Central memory CD4-positive, alpha-beta T cell (primary cell): ENCODE results near the gene UNKL.
"Not testable (repeated sequence)": the region's sequence is repeated elsewhere in the genome, so short reads cannot be mapped to it uniquely, and the experiment has no call there.

Experiments
- DNase-seq: peaks from one replicate; pipeline ENCODE4 v3.0.0; 2022

Gene UNKL

DNA sequence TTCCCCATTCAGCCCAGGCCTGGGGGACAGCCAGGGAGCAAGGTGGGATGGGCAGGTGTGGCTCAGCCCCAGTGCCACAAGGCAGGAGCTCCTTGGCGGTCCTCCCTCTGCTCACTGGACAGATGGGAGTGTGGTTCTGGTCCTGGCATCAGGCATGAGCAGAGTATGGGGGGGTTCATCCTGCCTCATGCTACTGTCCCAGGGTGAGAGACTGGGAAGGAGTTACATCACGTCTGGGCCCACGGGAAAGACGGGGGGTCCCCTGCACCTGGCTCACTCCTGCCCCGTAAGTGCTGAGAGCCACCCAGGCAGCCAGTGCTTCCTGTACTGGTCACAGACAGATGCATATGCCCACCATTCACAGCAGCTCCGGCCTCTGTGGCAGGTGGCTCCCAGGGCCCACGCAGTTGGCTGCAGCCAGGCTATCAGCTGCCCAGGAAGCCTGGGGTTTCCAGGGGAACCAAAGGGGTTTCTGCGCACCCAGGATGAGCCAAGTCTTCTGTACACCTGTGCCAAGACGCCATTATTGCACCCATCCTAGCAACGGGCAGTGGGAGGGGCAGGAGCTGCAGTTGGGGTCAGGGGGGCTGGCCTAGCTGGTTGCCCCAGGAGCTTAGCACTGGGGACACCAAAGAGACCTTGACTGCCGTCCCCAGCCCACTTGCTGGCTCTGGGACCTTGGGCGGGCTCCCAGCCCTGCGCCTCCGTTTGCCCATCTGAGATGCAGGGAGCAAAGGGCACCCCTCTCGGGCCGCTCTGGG, 79.1 kb downstream of the UNKL start:
- DNase-seq: no peak

DNA sequence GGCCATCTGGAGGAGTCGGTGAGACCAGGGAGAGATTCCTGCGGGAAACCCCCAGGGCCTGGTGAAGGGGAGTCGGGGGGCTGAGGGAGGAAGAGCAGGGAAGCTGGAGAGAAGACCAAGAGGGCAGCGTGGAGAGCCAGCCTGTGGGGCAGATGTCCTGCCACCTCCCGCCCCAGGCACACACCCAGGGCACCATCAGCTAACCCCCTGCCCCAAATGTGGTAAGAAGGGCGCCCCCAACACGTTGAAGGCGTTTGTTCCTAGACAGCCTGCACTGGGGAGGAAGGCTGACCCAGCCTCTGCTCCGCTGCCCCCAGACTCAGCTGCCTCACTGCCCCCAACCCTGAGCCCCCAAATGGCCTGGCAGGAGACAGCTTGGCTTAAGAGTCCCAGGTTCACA, 79.8 kb downstream of the UNKL start:
- no peak for DNase-seq

DNA sequence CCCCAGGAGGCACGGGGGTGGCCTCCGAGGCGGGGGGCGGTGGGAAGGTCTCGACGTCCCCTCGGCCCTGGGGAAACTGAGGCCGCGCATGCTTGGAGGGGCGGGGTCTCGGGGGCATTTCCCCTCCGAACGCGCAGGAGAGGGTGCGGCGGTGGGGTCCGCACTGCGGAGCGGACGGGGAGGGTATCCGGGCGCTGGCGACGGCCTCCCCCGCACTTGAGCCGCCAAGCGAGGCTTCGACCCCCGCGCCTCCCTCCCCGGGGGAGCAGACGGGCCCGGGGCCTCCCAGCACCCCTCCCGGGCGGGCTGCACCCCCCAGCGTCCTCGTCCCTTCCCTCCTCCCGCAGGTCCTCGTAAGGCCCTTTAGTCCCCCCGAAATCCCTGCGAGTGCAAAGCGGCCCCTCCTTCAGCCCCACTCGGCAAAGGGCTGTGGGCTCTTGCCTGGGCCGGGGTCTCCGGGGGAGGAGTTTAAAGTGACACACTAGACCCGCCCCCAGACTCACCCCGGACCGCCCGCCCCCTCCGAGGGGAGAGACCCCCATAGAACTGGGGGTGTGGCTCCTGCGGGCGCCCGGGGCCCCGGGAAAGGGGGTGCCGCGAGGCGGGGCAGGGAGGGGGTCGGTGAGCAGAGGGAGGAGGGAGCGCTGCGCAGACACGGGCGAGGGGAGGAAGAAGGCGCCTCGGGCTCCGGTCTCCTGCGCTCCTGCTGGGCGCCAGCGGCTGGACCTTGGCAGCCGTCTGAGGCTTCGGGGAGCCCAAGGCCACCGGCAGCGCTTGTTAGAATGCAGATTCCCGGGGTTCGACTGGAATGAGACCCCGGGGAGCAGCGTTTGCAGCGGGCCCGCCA, 80.4 kb downstream of the UNKL start:
- no peak for DNase-seq

DNA sequence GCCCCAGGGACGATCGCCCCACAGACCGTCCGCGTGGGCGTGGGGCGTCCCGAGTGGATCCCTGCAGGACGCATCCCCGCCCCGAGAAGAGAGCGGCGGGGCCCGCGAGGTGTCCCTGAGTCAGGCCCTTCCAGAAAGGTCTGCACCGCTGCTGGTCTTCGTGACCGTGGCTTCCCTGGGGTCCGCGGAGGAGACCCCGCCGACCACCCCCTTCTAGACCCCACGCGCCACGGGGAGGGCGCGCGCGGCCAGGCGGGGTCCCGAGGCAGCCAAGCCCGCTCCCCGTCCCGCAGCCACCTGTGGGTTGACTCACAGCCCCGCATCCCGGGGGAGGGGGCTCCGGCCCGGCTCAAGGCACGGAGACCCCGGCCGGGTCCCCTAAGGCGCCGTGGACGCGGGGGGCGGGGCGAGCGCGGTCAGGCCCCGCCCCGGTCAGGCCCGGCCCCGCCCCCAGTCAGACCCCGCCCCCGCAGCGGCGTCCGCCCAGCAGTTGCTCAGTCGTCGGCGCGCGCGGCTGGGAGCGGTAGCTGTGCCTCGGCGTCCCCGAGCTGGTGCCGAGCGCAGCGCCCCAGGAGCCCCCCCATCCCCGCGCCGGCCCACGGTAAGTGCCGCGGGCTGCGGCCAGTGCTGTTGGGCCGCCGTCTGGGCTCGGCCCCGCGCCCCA, 81.2 kb downstream of the UNKL start, which contains the start of gene BAIAP3:
TSS of gene BAIAP3 (plus strand) at position 497 of the 664 bp plus-strand sequence. CDS start 4,905 bp downstream, outside the sequence.
- DNase-seq: peak; percentile 31

DNA sequence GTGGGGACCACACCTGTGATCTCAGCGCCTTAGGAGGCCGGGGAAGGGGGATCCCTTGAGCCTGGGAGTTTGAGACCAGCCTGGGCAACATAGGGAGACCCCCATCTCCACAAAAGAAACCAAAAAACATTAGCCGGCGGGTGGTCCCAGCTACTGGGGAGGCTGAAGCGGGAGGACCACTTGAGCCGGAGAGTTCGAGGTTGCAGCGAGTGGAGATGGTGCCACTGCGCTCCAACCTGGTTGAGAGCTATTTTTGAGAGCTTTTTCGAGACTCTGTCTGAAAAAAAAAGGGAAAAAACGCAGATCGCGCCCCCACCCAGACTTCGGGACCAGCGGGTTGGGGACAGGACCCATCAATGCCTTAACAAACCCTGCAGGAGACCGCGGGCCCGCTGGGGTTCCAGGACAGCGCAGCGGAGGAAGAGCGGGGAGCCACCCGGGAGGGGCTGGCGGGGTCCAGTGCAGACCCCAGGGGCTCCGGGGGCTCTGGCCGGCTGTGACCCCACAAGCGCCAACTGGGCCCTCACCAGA, 81.8 kb downstream of the UNKL start:
- no peak for DNase-seq

DNA sequence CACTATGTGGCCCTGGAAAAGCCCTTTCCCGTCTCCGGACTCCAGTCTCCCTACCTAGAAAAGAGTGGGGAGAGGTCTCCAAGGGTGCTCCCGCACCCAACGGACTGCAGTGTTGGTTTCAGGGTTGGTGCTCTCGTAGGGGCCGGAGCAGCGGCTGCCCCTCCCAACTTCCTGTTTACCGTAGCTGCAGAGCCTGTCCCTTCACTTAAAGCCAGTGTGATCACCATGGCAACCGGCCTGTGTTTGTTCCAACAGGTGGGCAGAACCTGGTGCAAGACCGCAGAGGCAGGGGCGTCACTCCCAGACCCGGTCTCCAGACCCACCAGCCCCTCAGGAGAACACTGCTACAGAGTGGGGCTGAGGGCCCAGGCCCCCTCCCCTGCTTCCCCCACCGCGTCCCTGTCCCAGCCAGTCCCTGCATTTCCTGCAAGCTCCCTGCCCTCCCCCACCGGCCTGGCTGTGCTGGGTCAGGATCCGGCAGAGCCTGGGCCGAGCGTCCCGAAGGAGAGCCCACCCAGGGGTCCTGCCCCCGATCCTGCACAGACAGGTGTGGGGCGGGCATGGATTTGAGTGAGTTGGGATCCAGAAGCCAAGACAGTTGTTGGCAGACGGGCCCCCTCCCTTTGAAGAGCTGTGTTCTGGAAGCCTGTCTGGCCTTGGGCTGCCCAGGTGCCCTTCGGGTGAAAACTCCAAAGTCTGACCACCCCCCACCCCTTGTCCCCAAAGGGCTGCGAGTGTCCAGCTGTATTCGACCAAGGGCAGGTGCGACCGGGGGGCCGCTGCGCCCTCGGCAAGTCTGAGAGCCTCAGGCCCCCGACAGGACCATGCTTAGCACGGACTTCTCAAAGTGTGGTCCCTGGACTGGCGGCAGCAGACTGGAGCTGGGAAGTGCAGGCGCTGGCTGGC, 82.5 kb downstream of the UNKL start:
- DNase-seq: peak; percentile 37

DNA sequence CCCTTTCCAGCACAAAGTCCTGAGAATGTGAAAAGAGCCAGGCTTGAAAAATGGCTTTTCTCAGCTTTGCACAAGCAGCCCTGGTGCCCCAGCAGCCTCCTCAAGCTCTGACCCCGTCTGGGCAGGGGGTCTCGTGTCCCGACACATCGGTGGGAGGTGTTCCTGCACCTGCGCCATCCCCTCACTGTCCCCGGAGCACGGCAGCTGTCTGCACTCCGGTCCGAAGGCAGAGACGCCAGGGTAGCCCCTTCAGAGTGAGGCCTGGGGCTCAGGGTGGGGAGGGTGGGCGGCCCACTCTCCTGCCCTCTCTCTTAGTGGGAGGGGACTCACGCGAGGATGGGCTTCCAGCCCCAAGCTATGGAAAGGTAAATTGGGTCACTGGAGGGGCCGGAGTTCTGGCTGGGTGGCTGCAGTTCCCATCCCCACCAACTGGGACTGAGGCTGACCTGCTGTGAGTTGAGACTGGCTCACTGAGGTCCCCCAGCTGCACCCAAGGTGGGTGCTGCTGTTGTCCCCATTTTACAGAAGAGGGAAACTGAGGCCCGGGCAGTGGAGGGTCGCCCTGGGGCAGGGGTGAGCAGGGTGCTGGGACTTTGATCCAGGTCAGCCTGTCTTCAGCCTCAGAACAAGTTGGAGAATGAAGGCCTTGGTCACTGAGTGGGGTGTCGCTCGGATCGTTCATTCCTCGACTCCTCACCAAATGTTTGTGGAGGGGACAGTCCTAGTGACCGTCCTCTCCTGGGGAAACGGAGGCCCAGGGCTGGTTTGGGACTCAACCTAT, 83.4 kb downstream of the UNKL start:
- no peak for DNase-seq

DNA sequence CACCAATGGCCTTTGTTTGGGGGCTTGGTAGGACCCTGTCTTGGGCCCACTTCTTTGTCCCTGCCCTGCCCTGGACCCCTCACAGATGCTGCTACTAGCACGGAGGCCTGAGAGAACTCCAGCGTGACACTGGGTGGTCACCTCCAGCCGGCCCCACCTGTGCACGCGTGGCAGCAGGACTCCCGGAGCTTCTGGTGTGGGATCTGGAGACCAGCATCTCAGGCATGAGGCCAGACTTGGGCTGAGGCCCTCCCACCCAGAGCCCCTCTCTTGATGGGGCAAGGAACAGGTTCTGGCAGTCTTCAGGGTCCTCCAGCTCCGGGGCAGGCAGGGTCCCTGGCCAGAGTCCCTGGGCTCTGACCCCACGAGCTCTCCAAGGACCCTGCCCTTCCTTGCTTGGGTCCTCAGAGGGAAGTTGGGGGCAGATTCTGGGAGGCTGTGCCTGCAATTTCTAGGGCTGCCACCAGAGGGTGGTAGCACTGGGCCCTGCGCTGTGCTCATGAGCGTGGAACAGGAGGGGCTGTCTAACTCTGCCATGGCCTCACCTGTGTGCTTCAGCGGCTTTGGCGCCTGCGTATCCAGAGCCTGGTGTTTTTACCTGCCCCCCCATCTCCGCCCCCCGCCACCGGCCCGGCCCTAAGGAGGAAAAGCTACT, 84.1 kb downstream of the UNKL start:
- no peak for DNase-seq

DNA sequence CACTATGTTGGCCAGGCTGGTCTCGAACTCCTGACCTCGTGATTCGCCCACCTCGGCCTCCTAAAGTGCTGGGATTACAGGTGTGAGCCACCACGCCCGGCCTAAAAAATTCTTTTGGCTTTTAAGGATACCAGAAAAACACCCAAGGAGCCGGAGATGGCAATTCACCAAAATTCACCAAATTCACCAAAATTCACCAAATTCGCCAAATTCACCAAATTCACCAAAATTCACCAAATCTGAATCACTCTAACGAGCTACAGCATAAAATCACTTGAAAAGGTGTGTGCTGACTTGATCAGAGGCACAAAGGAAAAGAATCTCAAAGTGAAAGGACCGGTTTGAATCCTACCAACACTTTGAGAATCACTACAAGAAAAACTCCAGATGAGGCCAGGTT, 85.5 kb downstream of the UNKL start:
- not testable (repeated sequence) for DNase-seq

DNA sequence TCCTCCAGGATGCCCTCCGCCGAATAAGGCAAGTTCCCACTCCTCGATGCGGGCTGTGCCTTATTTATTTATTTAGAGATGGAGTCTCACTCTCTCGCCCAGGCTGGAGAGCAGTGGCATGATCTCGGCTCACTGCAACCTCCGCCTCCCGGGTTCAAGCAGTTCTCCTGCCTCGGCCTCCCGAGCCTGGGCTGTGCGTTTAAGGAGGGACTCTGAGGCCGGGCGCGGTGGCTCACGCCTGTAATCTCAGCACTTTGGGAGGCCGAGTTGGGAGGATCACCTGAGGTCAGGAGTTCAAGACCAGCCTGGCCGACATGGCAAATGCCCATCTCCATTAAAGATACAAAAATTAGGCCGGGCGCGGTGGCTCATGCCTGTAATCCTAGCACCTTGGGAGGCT, 86.4 kb downstream of the UNKL start:
- not testable (repeated sequence) for DNase-seq

DNA sequence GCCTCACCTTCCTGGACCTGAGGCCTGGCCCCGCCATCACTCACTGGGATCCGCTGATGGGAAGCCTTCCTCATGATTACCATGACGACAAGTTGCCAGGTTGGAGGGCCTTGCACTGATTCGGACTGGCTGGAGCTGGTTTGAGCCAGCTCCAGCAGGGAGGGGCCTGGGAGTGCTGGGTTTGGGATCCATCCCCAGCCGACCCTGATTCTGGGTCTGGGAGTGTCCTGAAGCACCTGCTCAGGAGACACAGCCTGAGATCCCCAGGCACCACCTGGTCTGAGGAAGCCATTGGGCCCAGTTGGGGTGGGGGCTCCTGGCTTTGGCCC, 86.9 kb downstream of the UNKL start:
- DNase-seq: no peak

DNA sequence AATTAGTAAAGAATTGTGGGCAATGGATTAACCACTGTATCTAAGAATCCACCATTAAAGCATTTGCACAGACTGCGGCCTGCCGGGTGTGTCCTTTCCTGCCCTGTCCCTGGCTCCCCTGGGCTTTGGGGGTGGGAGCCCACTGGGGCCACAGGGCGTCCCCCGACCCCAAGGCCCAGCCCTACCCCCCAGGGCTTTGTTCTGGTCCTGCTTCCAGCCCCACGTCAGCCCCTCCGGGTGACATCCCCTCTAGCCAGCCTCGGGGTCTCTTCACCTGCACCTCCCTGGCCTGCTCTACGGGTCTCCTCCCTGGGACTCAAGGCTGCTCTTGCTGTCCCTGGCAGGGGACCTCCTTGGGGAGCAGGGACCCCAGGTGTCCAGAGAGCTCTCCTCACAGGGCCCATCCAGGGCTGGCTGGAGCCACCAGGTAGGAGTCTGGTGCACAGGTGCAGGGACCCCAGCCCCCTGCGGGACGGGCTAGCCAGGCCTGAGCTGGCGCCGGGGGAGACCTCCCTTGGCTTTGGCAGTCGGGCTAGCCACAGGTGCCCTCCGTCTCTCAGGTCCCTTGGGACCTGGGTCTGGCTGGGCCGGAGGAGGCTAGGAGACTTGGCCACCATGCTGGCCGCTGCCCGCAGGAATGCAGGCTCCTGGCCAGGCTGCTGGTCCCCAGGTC, 87.4 kb downstream of the UNKL start:
- no peak for DNase-seq

DNA sequence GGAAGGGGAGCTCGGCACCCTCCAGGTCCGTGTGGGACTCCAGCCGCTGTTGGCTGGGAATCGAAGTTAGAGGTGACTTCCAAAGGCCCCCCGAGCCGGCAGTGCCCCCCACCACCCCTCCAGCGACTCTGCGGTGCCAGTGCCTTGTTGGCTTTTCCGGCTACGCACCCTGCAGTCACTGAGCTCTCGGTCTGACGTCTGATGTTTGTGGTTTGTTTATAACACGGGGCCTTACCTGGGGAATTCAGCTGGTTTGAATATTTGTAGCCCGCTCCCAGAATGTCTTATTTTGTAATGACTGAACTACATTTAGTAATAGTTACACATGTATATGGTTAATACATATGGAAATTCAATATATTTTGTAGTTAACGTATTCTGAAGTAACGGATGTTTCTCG, 88.1 kb downstream of the UNKL start:
- DNase-seq: no peak

DNA sequence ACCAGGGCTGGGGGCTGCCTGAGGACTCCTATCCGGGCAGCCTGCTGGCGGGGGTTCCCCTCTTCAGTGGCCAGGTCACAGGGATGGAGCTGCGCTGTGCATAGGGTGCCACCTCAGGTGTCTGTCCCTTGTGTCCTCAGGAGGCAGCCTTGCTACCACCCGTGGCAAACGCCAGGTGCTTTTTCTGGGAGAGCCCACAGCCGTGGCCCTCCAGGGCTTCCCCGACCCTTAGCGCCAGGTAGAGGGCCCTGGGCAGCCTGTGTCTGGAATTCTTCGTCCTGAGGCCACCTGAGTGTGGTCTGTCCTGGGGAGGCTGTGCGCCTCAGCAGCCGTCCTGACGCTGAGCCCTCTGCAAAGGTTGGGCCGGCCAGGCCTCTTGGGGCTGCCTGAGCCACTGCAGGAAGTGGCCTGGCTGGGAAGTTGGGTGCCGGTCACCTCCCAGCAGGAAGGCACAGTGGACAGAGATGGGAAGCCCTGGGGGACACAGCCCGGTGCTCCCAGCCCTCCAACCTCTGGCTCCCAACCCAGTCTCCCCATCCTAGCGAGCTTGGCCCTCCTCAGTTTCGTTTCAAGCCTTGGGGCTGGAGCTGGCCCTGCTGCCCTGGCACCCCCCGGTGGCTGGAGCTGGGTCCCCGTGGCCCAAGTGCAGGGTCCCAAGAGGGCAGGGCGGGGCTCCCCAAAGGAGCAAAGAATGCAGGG, 88.7 kb downstream of the UNKL start:
- no peak for DNase-seq

DNA sequence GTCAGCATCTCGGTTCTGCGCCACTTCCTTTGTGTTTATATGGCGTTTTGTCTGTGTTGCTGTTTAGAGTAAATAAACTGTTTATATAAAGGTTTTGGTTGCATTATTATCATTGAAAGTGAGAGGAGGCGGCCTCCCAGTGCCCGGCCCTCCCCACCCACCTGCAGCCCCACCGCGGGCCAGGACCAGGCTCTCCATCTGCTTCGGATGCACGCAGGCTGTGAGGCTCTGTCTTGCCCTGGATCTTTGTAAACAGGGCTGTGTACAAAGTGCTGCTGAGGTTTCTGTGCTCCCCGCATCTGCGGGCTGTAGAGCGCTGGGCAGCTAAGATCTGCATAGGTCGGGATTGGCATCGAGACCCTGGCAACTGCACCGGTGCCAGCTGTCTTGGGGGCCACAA, 89.2 kb downstream of the UNKL start:
- no peak for DNase-seq

DNA sequence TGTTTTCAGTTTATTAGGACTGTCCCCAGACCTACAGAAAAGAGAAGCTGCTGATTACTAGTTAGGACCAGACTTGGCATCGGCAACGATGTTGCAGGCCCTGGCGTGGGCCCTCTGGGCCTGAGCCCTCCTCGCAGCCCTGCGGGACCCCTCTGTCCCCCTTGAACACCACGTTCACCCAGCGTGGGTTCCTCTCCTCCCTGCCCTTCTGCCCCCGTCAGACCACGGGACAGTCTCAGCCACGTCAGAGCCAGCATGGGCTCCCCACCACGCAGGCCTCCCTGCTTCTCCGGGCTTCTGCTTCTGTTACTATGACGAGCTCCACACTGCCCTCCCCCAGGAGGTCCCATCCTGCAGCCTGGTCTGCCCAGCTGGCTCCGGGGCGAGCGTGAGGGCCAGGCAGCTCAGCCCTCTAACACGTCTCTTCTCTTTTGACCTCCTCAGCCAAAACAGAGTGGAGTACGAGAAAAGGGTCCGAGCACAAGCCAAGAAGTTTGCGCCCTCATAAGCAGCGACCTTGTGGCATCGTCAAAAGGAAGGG, 90.1 kb downstream of the UNKL start:
- no peak for DNase-seq

DNA sequence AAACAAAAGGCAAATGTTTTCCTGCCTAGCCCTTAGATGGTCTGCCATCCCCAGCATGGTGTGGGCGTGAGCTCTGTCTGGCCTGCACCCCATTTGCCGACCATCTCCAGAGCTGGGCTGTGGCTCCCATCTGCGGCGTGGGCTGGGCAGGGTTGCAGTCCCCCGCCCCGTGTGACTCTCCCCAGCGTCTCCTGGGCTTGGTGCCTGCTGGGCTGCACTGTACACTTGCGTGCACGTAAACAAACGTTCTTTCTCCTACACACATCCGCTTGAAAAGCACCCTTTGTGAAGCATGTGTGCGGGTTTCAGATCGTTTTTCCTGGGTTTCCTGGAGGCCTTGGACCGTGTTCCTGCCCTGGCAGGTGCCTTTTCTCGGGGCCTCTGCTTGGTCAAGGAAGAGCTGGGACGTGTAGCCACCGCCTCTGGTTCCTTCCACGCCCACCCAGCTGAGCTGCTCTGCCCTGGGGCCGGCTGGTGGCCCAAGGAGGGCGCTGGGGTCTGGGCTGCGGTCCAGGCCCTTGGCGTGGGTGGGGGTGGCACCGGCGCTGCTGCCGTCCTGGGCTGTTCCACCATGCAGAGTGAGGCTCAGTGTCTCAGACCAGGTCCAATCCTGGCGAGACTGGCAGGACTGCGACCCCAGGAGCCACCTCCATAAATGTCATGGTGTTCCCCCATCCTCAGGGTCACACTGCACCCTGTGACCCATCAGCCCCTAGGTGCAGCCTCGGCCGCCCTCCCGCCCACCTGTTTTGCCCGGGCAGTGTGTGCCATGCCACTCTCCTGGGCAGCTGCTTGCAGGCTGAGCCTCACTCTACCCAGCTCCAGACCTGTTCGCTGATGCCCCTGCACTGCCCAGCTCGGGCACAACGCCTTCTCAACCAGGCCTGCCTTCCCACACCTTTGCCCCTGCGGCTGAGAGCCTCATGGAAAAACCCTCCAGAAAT, 90.9 kb downstream of the UNKL start:
- DNase-seq: no peak

DNA sequence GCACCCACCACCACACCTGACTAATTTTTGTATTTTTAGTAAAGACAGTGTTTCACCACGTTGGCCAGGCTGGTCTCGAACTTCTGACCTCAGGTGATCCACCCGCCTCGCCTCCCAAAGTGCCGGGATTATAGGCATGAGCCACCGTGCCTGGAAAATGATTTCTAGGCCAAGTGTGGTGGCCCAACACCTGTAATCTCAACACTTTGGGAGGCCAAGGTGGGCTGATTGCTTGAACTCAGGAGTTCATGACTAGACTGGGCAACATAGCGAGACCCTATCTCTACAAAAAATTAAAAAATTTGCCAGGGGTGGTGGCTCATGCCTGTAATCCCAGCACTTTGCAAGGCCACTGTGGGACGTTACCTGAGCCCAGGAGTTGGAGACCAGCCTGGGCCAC, 92.1 kb downstream of the UNKL start:
- no peak for DNase-seq
